GM12891 (cell line): ENCODE measurements around the gene NEK7.
A peak's percentile ranks its signal among the peaks of the same experiment; 100 is the strongest.

Source experiments
- DNase-seq: peaks from one replicate; pipeline ENCODE4 v3.0.0; 2011; ENCODE audit warnings: low spot score; ENCODE audit not compliant: insufficient read length
- FAIRE-seq: peaks from 2 replicates; lab custom pipeline; 2011; peaks lifted over from hg19 to GRCh38; lab: Jason Lieb, UNC
- PAX5 ChIP-seq: IDR thresholded peaks from 2 replicates; pipeline ENCODE4 v1.6.1; 2011; ENCODE audit warnings: low read length, moderate library complexity, mild to moderate bottlenecking; ENCODE audit not compliant: insufficient read depth, severe bottlenecking
- POLR2A ChIP-seq: IDR thresholded peaks from 2 replicates; pipeline ENCODE4 v1.6.1; 2011; ENCODE audit warnings: low read depth, low read length, control low read depth
- POLR2AphosphoS5 ChIP-seq: IDR thresholded peaks from 2 replicates; pipeline ENCODE4 v1.6.1; 2011; ENCODE audit warnings: low read depth, low read length, control low read depth
- POU2F2 ChIP-seq: IDR thresholded peaks from 2 replicates; pipeline ENCODE4 v1.6.1; 2011; ENCODE audit warnings: low read depth, mild to moderate bottlenecking, control low read depth, low read length, moderate library complexity
- SPI1 ChIP-seq: IDR thresholded peaks from 2 replicates; pipeline ENCODE4 v1.6.1; 2011; ENCODE audit warnings: low read depth, low read length, control low read depth
- TAF1 ChIP-seq: IDR thresholded peaks from 2 replicates; pipeline ENCODE4 v1.6.1; 2011; ENCODE audit warnings: low read depth, low read length, control low read depth

NEK7 gene

DNA sequence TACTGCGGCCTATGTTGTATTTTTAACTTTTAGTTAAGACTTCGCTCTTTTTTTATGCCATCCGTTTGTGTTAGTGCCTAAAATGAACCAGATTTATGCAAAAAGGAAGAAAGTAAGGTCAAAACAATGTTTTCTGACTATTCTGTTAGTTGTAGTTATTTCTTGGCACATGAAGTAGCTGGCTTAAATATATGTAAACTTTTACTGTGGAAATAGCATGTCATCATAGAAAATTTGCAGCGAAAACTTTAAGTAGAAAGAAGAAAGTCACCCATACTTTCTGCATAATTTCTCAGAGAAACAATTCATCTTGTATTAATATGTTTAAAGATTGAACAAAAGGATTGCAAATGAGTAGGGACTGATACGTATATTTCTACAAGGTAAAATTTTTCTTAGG lies 106.4 kb downstream of the NEK7 start:
- DNase-seq: no peak
- TF ChIP-seq POLR2A: no peak
- no peak for TF ChIP-seq PAX5
- TF ChIP-seq TAF1: no peak
- TF ChIP-seq POLR2AphosphoS5: no peak
- TF ChIP-seq SPI1: no peak
- no peak for TF ChIP-seq POU2F2
- no peak for FAIRE-seq

DNA sequence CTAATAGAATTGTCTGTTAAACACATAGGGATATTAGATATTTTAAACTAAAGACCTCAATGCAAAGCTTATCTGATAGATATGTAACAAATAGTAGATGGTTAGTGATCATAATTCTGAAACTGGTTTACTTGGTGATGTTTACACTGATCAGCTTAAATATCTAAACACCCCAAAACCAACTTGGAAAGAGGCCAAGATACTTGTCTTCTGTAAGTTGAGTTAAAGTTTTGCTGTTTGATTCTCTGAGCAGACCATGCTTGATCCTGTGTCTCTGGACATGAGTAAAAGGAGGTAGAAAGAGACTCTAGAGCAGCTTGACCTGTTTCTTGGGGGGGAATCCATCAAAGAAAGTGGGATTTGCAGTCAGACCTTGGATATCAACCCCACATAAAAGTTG lies 107.5 kb downstream of the NEK7 start:
- DNase-seq (no peak), FAIRE-seq (no peak)
- no peak for TF ChIP-seq PAX5
- no peak for TF ChIP-seq POU2F2
- no peak for TF ChIP-seq TAF1
- TF ChIP-seq POLR2AphosphoS5: no peak
- no peak for TF ChIP-seq POLR2A
- TF ChIP-seq SPI1: no peak

DNA sequence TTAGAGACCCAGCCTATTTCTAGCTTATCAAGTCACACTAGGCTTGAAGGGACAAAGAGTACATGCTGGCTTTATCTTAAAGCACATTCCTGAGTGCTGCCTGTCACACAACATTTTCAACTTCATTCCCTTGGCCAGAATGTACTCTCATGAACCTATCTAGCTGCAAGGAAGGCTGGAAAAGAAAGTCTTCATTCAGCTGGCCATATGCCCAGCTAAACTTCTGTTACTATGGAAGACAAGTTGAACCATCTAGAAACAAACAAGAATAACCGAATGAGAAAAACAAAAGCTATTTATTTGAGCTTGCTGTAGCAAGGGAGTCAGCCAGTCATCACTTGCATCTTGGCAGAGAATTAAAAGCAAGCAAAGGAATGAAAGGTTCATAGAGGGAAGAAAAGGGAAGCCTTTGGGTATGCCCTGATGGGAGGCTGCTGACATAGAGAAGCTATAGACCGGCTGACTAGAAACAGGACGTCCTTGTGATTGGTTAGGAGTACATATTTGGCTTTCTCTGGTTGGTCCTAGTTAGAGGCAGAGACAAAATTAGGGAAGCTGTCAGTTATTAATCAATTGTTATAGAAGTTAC lies 108.4 kb downstream of the NEK7 start:
- TF ChIP-seq POU2F2 (no peak), POLR2A (no peak), SPI1 (no peak), PAX5 (no peak), TAF1 (no peak), POLR2AphosphoS5 (no peak)
- DNase-seq: no peak
- no peak for FAIRE-seq

DNA sequence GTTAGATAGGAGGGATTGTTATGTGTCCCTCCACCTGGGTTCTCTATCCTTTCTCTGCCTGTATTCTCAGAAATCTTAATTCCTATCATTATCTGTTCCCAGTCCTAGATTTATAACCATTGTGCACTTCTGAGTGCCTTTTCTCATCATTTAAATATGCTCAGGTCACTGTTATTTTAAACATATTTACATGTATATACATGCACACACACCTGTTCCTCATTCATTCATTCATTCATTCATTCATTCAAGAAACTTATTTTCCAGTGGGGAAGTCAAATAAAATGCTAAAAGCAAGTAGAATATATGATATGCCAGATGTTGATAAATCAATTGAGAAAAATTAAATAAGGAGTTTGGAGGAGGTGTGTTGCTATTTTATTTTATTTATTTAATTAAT lies 110.3 kb downstream of the NEK7 start:
- DNase-seq (no peak), FAIRE-seq (no peak)
- no peak for TF ChIP-seq PAX5
- TF ChIP-seq POU2F2: no peak
- no peak for TF ChIP-seq TAF1
- no peak for TF ChIP-seq POLR2A
- TF ChIP-seq SPI1: no peak
- TF ChIP-seq POLR2AphosphoS5: no peak

DNA sequence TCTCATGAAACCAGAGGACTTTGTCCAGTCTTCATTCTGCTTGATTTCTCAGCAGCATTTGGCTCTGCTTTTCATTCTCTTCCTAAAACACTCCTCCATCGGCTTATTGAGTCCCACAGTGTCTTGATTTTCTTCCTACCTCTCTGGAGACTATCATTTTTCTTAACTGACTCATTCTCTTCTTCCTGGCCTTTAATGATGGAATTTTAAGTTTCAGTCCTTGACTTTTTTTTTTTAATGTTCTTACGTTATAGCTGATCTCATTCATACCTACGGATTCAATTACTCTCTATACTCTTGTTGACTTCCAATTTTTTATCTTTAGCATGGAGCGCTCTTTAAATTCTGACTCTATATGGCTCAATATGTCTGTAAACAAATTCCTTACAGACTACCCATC lies 111.1 kb downstream of the NEK7 start:
- FAIRE-seq: no peak
- TF ChIP-seq TAF1 (no peak), POU2F2 (no peak), SPI1 (no peak)
- no peak for DNase-seq

DNA sequence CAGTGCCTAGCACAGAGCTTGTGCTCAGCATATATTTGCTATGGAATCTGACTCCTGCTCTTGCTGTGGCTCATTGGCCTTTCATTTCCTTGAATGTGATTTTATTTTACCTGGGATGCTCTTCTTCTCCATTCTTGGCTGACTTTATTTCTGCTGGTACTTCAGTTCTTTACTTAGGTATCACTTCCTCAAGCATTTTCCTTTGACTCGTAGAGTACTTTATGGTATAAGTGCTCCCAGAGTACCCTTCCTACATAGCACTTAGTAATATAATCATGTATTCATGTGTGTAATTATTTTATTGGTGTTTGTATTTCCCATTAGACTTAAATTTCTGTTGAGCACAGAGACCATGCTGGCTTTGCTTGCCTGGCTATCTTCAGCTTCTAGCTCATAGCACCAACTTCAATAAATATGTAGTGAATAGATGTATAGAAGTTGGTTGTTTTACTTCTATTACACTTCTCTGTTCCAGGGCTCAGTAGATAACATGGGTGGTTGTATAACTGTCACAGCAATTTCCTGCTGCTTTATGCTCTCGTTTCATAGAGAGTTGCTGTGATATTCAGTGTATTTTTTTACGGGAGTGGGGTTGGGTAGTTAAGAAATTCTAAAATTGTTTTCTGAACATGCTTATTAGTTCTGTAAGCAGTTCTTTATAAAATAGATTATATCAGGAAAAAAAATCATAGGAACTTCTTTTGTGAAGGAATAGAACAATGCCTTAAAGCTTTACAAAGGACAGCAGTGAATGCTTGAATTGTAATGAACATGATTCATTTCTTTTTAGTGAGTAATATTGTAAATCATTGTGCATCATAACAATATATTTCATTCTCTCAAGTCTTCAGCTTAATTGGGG lies 112.2 kb downstream of the NEK7 start:
- FAIRE-seq (no peak), DNase-seq (no peak)
- TF ChIP-seq SPI1 (peak; percentile 50), TAF1 (no peak)

DNA sequence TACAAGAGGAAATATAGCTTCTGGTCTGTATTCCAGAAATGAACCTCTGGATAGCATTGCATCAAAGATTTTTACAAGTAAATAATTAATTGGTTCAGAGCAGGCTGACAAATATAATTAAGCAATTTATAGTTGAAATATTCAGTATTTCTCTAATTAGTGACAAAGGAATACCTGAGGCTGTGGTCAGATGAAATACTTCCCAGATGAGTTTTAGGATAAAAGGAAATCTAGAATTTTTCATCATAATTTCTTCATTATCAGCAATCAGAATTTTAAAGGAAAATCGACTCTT lies 112.8 kb downstream of the NEK7 start:
- DNase-seq (no peak), FAIRE-seq (no peak)
- no peak for TF ChIP-seq PAX5
- TF ChIP-seq TAF1: no peak
- TF ChIP-seq POLR2A: no peak
- TF ChIP-seq SPI1: no peak
- TF ChIP-seq POU2F2: no peak
- TF ChIP-seq POLR2AphosphoS5: no peak

DNA sequence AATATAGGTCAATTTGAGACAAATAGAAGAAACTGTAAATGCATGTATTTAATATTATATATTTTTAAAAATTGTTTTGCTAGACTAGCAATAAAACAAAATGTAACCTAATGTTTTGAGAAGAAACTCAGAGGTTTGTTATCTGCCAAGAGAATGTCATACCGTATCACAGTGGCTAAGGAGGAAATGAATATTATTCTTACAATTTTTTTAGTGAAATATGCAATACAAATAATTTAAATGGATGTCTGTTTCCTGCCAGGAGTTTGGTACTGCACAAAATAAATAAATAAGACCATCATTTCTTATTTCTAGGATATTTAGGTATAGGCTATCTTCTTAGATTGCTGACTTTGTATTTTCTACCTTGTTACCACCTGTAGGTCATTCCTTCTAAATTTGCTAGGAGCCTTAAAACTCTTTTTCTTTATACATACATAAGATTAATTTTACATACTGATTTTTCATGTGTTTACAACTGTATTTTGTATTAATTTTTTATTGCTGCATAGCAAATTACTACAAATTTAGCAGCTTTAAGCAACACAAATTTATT lies 113.6 kb downstream of the NEK7 start:
- DNase-seq: no peak
- FAIRE-seq: no peak
- no peak for TF ChIP-seq TAF1
- TF ChIP-seq POLR2A: no peak
- TF ChIP-seq POLR2AphosphoS5: no peak
- TF ChIP-seq PAX5: no peak
- TF ChIP-seq SPI1: no peak
- no peak for TF ChIP-seq POU2F2

DNA sequence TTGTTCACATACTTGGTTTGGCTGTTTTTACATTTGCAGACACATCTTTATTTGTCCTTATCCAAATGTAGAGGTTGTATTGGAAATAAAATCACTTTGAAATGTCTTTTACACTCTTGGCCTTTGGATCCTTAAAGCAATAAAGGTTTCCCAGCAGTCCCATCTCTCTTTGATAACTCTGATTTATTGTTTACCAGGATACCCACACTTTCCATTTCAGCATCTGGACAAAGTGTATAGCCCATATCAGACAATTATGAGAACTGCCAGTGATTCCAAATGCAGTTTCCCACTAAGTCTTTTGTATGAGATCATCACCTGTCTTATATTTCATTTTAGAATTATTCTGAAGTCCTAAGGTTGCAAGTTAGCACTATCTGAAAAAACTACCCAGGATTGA lies 114.7 kb downstream of the NEK7 start:
- FAIRE-seq (no peak), DNase-seq (no peak)
- TF ChIP-seq PAX5 (no peak), POLR2AphosphoS5 (no peak), POU2F2 (no peak), TAF1 (no peak), SPI1 (no peak), POLR2A (no peak)
